T-helper 1 cell (primary cell): Measurements from ENCODE around the gene SIGLEC1.

Source experiments
- DNase-seq, 5 donors: peaks; one replicate each; pipeline ENCODE4 v3.0.0-alpha.2; 2012 to 2020

SIGLEC1 gene

DNA sequence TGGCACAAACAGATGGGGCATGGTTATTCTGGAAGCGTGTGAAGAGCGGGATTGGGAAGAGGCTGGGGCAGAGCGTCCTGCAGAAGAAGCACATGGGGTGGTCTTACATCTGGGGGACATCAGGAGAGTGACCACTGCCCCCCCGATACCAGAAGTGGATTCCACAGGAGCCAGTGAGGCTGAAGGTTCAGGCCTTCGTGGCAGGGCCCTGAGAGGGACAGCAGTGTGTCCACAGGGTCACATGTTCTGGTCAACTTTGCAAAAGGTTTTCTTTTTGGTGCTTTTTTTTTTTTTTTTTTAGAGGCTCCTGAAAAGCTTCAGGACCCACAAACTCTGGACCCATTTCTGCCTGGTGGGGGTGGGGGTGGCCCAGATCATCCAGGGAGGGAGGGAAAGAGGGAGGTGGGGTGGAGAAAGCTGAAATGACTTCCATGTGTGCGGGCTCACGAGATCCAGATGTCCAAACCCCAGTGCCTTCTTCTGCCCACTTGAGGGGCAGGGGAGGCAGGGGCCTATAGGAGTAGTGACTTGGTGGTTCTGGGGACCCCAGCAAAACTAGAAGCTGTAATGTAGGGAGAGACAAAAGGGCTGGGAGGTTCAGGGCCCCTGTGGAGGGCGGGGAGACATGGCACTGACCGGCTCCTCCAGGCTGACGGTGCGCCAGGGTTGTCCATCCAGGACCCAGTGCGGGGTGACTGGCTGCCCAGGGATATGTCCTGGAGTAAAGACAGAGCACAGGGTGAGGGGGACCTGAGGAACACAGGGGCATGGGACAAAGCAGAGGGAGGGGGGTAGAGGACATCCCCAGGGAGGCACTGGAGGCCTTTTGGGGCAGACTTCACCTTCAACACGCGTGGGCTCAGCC is 33.3 kb downstream of the SIGLEC1 start:
- DNase-seq: no peak

DNA sequence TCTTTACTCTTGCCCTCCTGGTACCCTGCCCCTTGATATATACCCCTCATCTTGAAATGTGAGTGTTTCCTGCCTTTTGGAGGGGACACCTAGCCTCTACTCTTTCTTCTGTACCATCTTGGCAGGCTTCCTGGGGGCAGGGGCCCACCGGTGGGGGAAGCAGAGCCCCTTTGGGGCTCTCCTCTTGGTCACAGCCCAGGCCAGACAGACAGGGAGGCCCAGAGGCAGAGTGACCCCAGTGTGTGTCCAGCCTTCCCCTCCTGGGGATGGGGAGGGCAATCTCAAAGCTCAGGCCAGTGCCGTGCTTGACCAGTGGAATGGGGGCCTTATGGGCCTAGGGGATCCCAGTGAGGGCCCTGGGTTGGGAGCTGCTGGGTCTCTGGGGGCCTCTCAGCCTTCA is 34.2 kb downstream of the SIGLEC1 start:
- no peak for DNase-seq

DNA sequence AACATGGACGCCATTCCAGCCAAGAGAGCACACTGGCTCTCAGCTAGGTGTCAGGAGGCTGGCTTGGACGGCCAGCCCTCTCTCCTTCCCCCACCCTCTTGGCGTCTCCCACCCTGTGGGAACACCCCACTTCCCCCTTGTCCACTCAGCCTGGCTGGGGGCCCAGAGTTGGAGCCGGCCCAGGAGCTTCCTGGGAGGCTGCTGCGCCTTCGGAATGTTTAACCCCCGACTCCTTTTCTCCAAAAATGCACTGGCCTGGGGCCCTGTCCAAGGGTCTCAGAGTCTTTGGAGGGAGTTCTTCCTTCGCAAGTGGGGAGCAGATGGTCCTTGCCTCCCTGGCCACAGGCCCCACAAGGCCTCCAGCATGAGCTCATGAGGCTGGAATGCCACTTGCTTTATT is 34.7 kb downstream of the SIGLEC1 start:
- DNase-seq: no peak

DNA sequence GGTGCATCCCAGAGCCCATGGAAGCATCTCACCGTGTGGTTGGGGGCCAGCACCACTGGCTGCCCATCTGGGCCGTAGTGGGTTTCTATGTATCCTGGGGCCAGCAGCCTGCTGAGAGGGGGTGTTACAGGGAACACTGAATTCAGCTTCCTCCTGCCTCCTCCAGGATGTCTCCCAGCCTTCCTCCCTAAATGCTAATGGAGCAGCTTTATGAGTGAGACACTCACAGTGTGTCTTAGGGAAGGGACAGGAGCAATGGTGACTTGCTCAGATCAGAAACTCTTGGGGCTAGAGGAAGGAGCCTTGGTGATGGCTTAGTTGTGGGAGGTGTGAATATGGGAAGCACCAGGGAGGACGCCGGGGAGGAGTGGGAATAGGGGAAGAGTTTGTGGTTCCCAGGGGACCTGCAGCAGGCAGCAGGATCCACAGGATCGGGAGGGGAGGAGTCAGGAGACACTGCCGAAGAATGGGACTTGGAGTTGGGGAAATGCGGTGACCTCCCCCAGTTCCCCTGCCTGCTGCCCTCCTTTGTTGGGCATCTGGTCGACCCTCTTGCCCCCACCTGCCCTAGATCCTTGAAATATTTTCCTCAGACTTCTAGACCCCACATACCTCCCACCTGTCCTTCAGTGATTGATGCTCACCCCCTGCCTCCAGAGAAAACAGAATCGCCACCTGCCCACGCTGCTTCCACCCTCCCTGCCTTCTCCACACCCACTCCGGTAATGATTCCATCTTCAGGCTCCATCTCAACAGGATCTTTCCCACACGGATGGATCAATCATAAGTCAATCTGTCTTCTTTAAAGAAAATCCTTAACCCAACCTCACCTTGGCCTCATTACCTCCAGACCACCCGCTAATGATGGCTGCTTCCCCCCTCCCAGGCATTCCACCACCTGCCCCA is 37.2 kb downstream of the SIGLEC1 start:
- DNase-seq: no peak

DNA sequence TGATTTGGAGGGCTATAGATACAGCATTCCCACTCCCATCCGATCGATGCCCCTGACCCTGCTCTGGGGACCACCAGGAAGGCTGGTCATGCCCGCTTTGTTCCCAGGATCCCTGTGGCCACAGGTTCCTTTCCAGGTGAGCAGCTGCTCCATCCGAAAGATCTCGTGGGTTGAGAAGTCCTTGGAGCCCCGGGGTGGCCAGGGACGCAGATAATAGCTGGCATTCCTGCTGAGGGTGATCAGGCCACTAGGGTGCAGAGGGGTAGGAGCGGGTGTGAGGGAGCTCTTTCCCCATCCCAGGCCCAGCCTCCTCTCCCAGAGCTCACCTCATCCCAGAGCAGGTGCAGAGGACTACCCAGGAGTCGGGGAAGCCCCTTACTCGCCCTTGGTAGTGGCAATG is 38.0 kb downstream of the SIGLEC1 start:
- DNase-seq: no peak

DNA sequence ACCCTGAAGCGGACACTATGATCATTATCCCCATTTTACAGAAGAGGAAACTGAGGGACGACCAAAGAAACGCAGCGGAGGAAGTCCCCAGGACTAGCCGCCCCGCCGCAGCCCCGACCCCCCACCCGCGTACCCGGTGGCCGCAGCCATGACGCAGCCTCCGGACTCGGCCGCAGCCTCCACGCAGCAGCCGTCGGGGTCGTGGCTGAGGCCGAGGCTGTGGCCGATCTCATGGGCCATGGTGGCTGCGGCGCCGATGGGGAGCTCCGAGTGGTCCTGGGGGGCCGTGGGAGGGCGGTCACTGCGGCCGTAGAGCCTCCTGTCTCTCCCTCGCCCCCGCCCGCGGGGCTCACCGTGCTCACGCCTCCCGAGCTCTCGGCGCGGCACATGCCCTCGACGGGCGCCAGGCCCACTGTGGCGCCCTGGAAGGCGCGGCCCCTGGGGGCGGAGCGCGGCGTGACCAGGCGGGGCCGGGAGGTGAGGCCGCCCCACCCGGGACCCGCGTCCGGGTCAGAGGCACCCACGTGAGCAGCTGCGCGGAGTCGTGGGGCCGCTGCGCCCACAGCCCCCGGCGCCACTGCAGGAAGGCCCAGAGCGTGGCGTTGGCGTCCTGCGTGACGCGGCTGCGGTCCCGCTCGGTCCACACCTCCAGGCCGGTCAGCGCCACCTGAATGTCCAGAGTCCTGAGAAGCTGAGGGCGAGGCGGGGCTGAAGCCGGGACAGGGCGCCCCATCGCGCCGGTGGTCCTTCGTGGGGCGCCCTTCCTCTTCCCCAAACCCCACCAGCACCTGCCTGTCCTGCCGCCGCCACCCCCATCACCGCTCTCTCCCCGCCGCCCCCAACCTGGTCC is 39.0 kb downstream of the SIGLEC1 start:
- no peak for DNase-seq

DNA sequence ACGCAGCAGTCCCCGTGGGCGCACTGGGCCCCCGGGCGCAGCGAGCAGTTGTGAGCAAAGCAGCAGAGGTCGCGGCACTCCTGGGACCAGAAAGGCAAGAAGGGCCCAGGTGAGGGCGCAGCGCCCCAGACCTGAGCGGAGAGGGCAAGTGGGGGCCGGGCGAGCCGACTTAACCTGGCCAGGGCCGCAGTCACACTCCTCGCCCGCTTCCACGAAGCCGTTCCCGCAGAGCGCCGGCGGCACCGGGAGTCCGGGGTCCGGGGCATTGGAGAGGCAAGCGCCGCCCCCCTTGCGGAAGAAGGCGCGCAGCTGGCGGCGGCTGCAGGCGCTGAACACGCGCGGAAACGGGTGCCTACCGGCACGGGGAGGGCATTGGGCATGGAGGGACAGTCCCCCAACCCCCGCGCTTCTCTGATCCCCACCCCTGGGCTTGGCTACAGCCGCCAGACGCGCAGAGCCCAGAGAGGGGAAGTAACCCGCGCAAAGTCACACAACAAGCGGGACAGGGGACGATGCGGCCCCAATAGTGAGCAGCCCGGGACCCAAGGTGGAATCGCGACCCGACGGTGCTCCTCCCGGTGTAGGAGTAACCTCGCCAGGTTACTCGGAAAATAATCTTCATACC is 39.7 kb downstream of the SIGLEC1 start:
- DNase-seq: no peak

DNA sequence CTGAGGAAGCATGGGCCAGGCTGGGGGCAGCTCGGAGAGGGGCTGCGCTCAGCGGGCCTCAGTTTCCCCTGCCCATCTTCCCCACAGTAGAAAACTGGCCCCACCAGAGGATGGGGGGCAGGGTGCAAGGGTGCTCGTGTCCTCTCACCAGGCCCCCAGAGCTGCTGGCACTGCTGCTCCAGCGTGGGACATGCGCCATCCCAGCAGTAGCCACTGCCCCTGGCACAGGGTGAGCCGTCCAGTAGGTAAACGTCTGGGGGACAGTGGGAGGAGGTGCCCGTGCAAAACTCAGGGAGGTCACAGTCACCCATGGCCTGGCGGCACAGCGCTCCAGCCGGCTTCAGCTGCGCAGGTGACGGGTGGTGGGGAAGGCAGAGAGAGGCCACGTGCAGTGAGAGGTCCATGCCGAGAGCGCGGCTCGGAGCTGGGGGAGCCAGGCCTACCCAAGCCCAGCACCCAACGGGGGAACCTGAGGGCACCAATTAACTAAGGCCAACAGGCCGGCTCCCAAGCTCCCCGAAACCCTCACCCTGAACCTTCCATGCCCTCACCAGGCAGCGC is 40.3 kb downstream of the SIGLEC1 start:
- DNase-seq: no peak

DNA sequence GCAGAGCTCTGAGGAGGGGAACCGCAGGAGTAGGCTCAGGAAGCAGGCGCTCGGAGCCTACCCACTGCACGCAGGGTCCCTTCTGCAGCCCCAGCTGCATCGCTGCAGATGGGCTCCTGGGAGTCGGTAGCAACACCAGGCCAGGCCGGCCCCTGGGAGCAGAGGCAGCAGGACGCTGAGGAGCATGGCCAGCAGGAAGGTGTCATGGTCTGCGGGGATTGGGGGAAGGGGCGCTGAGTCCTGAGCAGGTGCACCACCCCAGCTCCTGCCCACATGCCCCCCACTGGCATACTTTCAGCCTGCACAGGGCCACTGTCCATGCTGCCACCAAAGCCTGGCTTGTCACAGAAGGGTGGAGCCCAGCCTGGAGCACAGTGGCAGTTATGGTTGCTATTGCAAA is 41.5 kb downstream of the SIGLEC1 start:
- no peak for DNase-seq

DNA sequence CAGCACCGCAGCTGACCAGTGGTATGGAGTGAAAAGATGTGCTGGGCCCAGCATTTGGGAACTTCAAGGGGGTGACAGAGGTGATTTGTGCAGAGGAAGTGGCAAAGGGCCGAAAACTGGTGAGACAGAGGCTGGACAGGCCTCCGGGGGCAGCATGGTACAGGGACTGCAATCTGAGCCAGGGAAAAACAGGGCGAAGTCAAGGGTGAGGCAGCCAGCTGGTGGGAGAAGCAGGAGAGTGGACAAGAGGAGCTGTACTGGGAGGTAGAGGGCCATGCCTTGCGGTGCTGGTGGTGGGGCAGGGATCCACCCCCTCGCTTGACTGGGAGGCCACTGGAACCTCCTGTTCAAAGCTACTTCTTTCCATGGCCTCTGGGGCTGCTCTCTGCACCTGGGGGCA is 41.9 kb downstream of the SIGLEC1 start:
- no peak for DNase-seq

DNA sequence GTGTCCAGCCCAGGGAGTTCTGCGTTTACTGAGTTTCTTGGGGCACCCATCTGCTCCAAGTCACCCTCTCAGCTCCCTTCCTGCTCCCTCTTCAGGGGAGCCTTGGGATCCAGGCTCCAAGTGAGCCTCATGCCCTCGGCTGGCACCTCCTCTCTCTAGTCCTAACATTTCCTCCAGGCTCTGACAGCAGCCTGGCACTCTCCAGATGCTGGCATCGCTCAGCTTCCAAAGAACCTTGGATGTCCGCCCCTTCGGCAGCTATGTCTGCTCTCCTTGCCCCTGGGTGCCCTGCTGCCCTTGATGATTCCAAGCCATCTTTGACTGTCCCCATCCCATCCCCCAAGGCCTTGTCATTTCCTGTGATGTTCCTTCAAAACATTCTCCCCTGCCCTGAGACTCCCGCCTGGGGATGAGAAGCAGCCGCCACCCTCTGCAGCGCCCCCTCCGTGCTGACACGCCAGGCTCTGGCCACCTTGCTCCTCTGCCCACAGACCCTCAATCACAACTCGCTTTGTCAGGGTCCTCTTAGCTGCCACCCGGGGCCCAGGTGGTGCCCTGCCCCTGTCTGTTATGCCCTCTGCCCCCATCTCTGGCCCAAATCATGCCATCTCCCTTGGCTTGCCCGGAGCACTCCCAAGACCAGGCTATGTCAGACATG is 42.6 kb downstream of the SIGLEC1 start:
- no peak for DNase-seq

DNA sequence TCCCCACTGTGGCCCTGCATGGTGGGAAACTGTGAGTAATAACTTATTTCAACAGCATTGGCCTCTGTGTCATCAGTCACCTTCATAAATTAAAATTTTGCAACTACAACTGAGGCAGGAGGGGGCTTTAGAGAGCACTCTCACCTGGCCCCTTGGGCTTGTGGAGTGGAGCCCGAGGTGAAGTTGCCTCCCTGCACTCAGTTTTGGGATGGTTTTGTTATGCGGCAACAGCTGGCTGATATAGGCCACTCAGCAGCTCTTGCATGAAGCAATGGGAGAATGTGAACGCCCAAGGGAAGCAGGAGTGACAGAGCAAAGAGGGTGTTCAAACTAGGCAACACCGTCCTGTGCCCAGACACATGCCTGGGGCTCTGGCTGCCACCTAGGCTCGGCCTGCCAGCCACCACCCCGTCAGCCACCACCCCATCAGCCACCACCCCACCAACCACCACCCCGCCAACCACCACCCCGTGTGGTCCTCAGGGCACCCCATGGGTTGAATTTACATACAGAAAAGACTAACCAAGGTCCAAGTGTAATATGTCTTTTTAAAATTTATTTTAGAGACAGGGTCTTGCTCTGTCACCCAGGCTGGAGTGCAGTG is 44.9 kb downstream of the SIGLEC1 start:
- no peak for DNase-seq

DNA sequence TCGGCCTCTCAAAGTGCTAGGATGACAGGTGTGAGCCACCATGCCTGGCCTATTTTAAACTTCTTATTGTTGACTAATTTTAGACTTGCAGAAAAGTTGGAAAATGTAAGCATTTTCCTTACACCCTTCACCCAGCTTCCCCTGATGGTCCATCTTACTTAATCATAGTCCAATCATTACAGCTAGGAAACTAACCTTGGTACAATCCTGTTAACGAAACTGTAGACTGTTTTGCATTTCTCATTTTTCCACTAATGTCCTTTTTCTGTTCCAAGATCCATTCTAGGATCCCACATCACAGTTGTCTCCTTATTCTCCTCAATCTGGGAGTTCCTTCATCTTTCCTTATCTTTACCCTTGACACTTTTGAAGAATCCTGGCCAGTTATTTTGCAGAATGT is 48.5 kb downstream of the SIGLEC1 start:
- DNase-seq: no peak

DNA sequence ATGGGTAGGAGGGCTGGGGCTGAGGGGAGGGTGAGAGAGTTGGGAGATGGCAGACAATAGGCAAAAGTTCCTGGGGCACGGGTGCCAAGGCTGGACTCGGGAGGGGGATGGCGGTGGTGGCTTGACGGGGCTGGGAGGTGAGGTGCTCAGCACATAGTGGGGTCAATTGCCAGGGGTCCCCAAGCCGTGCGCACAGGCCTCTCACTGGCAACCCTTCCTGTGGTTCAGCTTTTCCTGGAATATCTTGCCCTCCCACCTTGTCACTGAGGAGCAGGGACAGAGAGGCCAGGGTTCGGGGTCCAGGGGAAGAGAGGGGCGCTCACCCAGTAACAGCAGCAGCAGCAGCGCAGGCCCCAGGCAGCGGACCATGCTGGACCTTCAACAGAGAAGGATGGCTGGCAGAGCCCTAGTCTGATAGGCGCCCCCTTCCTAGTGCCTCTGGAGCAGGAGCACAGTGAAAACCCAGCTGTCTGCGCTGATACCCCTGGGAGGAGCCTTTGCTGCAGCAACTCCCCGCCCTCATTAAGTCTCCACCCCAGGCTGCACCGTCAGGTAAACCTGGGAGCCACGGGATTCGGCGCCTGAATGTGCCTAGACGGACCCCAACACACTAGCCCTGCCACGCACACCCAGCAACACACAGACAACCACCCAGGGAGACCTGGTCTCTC is 49.2 kb downstream of the SIGLEC1 start, which contains the start of gene GFRA4:
Gene GFRA4 (minus strand): TSS at position 369 of the 671 bp plus-strand sequence. CDS start 0 bp downstream, at position 369.
- no peak for DNase-seq
